Posterior vena cava (tissue), 2 donors: ENCODE data around the gene TMEM212. TPM values are rescaled to one million over a fixed set of nuclear protein-coding genes. Genes with fewer than 3 reads are reported as not detected.

Experiments
- DNase-seq: peaks from one replicate; pipeline ENCODE4 v3.0.0-alpha.2; 2020; ENCODE audit warnings: low spot score
- intact Hi-C, 2 donors: fragments of 100-400 bp; cut with DNase I; formaldehyde crosslinking; loops; one replicate each; pipeline versions ENCODE4 v1.14.1 to v1.14.2; 2022 to 2023
- total RNA-seq, 2 donors: library from RNA; stranded (reverse); fragmentation: NEBNext Ultra II Directional; extraction: Animal tissue kit (Norgen Biotek cat#: 25700); gene quantifications; one replicate each; pipeline ENCODE4 v1.2.1, GENCODE V29; 2021
- donor health status: DM: yes; HTN: yes; CAD: no.
- donor health status: DM: yes; HTN: yes; CAD: no.

Gene TMEM212
- total RNA-seq, 2 donors from 2014 or later: not detected

DNA sequence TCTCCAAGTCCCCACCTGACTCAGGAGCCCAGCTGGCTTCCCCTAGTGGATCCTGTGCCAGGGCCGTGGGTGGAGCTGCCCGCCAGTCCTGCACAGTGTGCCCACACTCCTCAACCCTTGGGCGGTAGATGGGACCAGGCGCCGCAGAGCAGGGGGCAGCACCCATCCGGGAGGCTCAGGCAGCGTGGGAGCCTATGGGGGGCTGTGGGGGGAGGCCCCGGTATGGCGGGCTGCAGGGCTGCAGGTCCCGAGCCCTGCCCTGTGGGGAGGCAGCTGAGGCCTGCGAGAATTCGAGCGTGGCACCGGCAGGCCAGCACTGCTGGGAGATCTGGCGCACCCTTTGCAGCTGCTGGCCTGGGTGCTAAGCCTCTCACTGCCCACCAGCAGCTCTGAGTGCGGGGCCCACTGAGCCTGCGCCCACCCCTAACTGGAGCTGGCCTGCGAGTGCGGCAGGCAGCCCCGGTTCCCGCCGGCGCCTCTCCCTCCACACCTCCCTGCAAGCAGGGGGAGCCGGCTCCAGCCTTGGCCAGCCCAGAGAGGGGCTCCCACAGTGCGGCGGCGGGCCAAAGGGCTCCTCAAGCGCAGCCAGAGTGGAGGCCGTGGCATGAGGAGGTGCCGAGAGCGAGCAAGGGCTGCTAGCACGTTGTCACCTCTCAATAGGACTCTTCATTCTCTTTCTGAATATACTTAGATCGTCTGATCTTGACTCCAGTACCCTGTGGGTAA, 64.0 kb downstream of the TMEM212 start:
- no peak for DNase-seq
- intact Hi-C loops: no loop called here

DNA sequence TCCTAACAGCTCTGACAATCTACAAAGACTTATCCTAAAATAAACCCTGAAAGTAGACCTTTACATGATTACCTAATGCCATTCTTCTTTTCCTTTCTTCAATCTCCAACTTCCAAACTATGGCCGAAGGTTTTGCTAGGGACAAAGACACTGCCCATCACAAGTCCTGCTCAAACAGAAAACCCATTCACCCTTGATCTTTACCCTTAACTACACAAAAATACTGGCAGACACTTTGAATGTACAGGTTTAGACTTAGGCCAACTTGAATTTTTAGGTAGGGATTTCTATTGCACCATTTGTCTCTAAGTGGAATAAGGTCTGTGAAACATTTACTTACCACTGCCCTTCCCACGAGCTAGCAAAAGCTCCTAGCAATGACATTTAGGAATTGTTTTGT, 64.6 kb downstream of the TMEM212 start:
- intact Hi-C loops: no loop called here
- DNase-seq: no peak

DNA sequence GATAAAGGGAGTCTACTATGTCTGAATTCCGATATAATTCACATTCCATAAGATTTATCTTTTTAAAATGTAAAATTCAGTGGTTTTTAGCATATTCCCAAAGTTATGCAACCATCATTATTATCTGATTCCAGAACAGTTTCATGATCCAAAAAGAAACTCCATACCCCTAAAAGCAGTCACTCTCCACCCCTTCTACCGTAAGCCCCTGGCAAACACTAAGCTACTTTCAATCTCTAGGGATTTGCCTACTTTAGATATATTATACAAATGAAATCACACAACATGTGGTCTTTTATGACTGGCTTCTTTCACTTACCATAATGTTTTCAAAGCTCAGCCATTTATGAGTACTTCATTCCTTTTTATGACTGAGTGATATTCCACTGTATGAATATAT, 65.6 kb downstream of the TMEM212 start:
- intact Hi-C loops: no loop called here
- no peak for DNase-seq

Other genes with a start within 250 kb of the TMEM212 start
- gene PLD1, start 32.9 kb upstream of the TMEM212 start, total RNA-seq: 10 to 100 TPM; 18.5 to 30.9 TPM
- gene FNDC3B, start 196.2 kb downstream of the TMEM212 start, total RNA-seq: 100 to 1,000 TPM; 142 to 167 TPM